HCT116 (cell line): ENCODE data around the gene TENM3. TPM values are rescaled to one million over a fixed set of nuclear protein-coding genes. Genes with fewer than 3 reads are reported as not detected.

Experiments
- ATAC-seq: fragments of 200-7000 bp; cut with Tn5 transposase; 2 replicates; pipeline ENCODE4 v1.9.1; 2020; ENCODE audit warnings: mild to moderate bottlenecking, moderate library complexity
- BruUV-seq: library from RNA; stranded (reverse); fragments of 400-500 nt; replicated peaks from 2 replicates; lab custom pipeline; 2021; lab: Mats Ljungman, UMichigan
- CTCF ChIA-PET: fragments of 300-600 bp; sonication (Branson Sonifier 250); formaldehyde crosslinking; loops from one replicate; lab custom pipeline; 2021; ENCODE audit warnings: antibody characterized with exemption; lab: Charles Lee
- POLR2A ChIA-PET: fragments of 300-600, 350-600 bp; sonication (Branson Sonifier 250); formaldehyde crosslinking; loops from one replicate; lab custom pipeline; 2021; ENCODE audit warnings: antibody characterized with exemption; lab: Charles Lee
- RAD21 ChIA-PET, 2 experiments: fragments of 300-600 bp; sonication (Branson Sonifier 250); formaldehyde crosslinking; loops; one replicate each; lab custom pipeline; 2023; ENCODE audit warnings: low total read pairs in 2 of 2; ENCODE audit not compliant: uncharacterized antibody in 2 of 2, unreplicated experiment in 2 of 2, low non-redundant PET in 1 of 2; lab: Charles Lee
- DNase-seq: peaks from one replicate; pipeline ENCODE4 v3.0.0-alpha.2; 2010; ENCODE audit warnings: low read depth, low spot score
- H2AFZ ChIP-seq: fragments of 200-600 bp; shearing (Covaris generic), sonication (generic); 2 replicates; pipeline ENCODE4 v1.6.1; 2017; ENCODE audit warnings: low read depth, mixed run types, mixed read lengths, antibody characterized with exemption, low read length; ENCODE audit not compliant: poor library complexity, severe bottlenecking
- H3K27ac ChIP-seq: 2 replicates; pipeline ENCODE4 v1.5.1; 2012; ENCODE audit warnings: low read depth, low read length
- H3K27me3 ChIP-seq: fragments of 200-600 bp; sonication (generic); 2 replicates; pipeline ENCODE4 v1.6.1; 2016; ENCODE audit warnings: mixed run types, low read length, mixed read lengths; ENCODE audit not compliant: insufficient read depth
- H3K36me3 ChIP-seq, 2 experiments: fragments of 200-500 bp in 1 of 2; fragments of 200-600 bp in 1 of 2; sonication (Bioruptor generic) in 1 of 2; sonication (generic) in 1 of 2; 2 replicates each; pipeline versions ENCODE4 v1.5.1 to v1.6.1; 2014 to 2016; ENCODE audit warnings: low read length in 2 of 2, inconsistent platforms in 1 of 2, mixed read lengths in 1 of 2, mixed run types in 1 of 2; ENCODE audit not compliant: insufficient read depth in 2 of 2, control insufficient read depth in 1 of 2
- H3K4me1 ChIP-seq, 2 experiments: fragments of 200-600 bp in 1 of 2; sonication (generic) in 1 of 2; 2 replicates each; pipeline versions ENCODE4 v1.5.1 to v1.6.1; 2012 to 2017; ENCODE audit warnings: low read length in 2 of 2, inconsistent platforms in 1 of 2, mild to moderate bottlenecking in 1 of 2, mixed read lengths in 1 of 2, mixed run types in 1 of 2, moderate library complexity in 1 of 2; ENCODE audit not compliant: insufficient read depth in 2 of 2, control insufficient read depth in 1 of 2
- H3K4me2 ChIP-seq: fragments of 200-600 bp; sonication (generic); 2 replicates; pipeline ENCODE4 v1.6.1; 2017; ENCODE audit warnings: mixed run types, low read length, mixed read lengths
- H3K4me3 ChIP-seq, 2 experiments: fragments of 200-600 bp in 1 of 2; sonication (generic) in 1 of 2; replicated peaks in 1 of 2; 2 replicates each; pipeline ENCODE4 v1.5.1; 2011 to 2016; ENCODE audit warnings: low read length in 2 of 2, control low read depth in 1 of 2, low read depth in 1 of 2, mild to moderate bottlenecking in 1 of 2, mixed read lengths in 1 of 2, mixed run types in 1 of 2
- H3K79me2 ChIP-seq: fragments of 200-600 bp; sonication (generic); 2 replicates; pipeline ENCODE4 v1.6.1; 2017; ENCODE audit warnings: mild to moderate bottlenecking, mixed run types, low read length, moderate library complexity, mixed read lengths; ENCODE audit not compliant: insufficient read depth
- H3K9ac ChIP-seq: fragments of 200-600 bp; sonication (generic); 2 replicates; pipeline ENCODE4 v1.6.1; 2016; ENCODE audit warnings: low read length, mixed read lengths
- H3K9me2 ChIP-seq: fragments of 200-600 bp; sonication (generic), shearing (Covaris generic); 2 replicates; pipeline ENCODE4 v1.6.1; 2017; ENCODE audit warnings: mixed run types, mild to moderate bottlenecking, moderate library complexity; ENCODE audit not compliant: insufficient read depth
- H3K9me3 ChIP-seq, 2 experiments: fragments of 200-500 bp in 1 of 2; fragments of 200-600 bp in 1 of 2; sonication (Bioruptor generic) in 1 of 2; sonication (generic) in 1 of 2; 2 replicates each; pipeline ENCODE4 v1.6.1; 2014 to 2017; ENCODE audit warnings: low read length in 2 of 2, mixed read lengths in 2 of 2, inconsistent platforms in 1 of 2, low read depth in 1 of 2, mild to moderate bottlenecking in 1 of 2, mixed run types in 1 of 2, moderate library complexity in 1 of 2; ENCODE audit not compliant: control insufficient read depth in 1 of 2, insufficient read depth in 1 of 2
- H4K20me1 ChIP-seq: fragments of 200-600 bp; sonication (generic), shearing (Covaris generic); 2 replicates; pipeline ENCODE4 v1.6.1; 2017; ENCODE audit warnings: mixed run types, mild to moderate bottlenecking, moderate library complexity; ENCODE audit not compliant: insufficient read depth
- CBX3 ChIP-seq: IDR thresholded peaks from 2 replicates; pipeline ENCODE4 v1.6.1; 2012; ENCODE audit warnings: low read depth
- CEBPB ChIP-seq: IDR thresholded peaks from 2 replicates; pipeline ENCODE4 v1.6.1; 2012; ENCODE audit warnings: low read depth
- EGR1 ChIP-seq: IDR thresholded peaks from 2 replicates; pipeline ENCODE4 v1.6.1; 2012; ENCODE audit warnings: low read depth
- ELF1 ChIP-seq: IDR thresholded peaks from 2 replicates; pipeline ENCODE4 v1.6.1; 2012; ENCODE audit warnings: low read depth, borderline replicate concordance
- POLR2AphosphoS5 ChIP-seq: IDR thresholded peaks from 2 replicates; pipeline ENCODE4 v1.6.1; 2011; ENCODE audit warnings: mild to moderate bottlenecking, low read depth, low read length, moderate library complexity
- RAD21 ChIP-seq: IDR thresholded peaks from 2 replicates; pipeline ENCODE4 v1.6.1; 2012; ENCODE audit warnings: low read depth, mild to moderate bottlenecking
- SP1 ChIP-seq: IDR thresholded peaks from 2 replicates; pipeline ENCODE4 v1.6.1; 2012; ENCODE audit warnings: low read depth
- SRF ChIP-seq: IDR thresholded peaks from 2 replicates; pipeline ENCODE4 v1.6.1; 2012; ENCODE audit warnings: low read depth
- TCF7L2 ChIP-seq: IDR thresholded peaks from 2 replicates; pipeline ENCODE4 v1.7.0; 2011; ENCODE audit warnings: borderline replicate concordance, inconsistent platforms; ENCODE audit not compliant: insufficient read depth, insufficient read length; ENCODE audit errors: extremely low read depth
- YY1 ChIP-seq: IDR thresholded peaks from 2 replicates; pipeline ENCODE4 v1.6.1; 2011; ENCODE audit warnings: low read length, low read depth, moderate library complexity, mild to moderate bottlenecking; ENCODE audit not compliant: insufficient replicate concordance; ENCODE audit errors: extremely low read depth
- ZNF274 ChIP-seq: fragments of 200-500 bp; sonication (Bioruptor generic); IDR thresholded peaks from 2 replicates; pipeline ENCODE4 v1.6.1; 2014; ENCODE audit warnings: mild to moderate bottlenecking, low read depth, low read length, inconsistent platforms
- intact Hi-C: fragments of 100-400 bp; cut with micrococcal nuclease; formaldehyde crosslinking; loops from 2 replicates; pipeline ENCODE4 v1.10.0; 2022
- total RNA-seq: library from RNA; stranded (reverse); gene quantifications from one replicate; pipeline ENCODE4 v1.2.1, GENCODE V29; 2021; ENCODE audit not compliant: unreplicated experiment
- TF ChIP-seq, protein P1 (sequence below): IDR thresholded peaks from 2 replicates; pipeline ENCODE4 v1.6.1; 2012; ENCODE audit warnings: low read depth
- TF ChIP-seq, protein P2 (sequence below): IDR thresholded peaks from 2 replicates; pipeline ENCODE4 v1.6.1; 2012
- TF ChIP-seq, protein P3 (sequence below), 3 experiments: fragments of 200-600 bp in 1 of 3; sonication (generic) in 1 of 3; IDR thresholded peaks in 2 of 3; conservative IDR thresholded peaks in 1 of 3; 2 replicates each; pipeline ENCODE4 v1.5.1; 2012 to 2017; ENCODE audit warnings: low read depth in 2 of 3, low read length in 2 of 3, antibody characterized with exemption in 1 of 3, borderline replicate concordance in 1 of 3, control low read depth in 1 of 3, mild to moderate bottlenecking in 1 of 3, mixed read lengths in 1 of 3, mixed run types in 1 of 3, moderate library complexity in 1 of 3; ENCODE audit not compliant: insufficient read depth in 1 of 3
- TF ChIP-seq, protein P4 (sequence below): IDR thresholded peaks from 2 replicates; pipeline ENCODE4 v1.6.1; 2011; ENCODE audit warnings: mild to moderate bottlenecking, low read length, moderate library complexity; ENCODE audit not compliant: insufficient replicate concordance; ENCODE audit errors: extremely low read depth
- TF ChIP-seq, protein P5 (sequence below): IDR thresholded peaks from 2 replicates; pipeline ENCODE4 v1.6.1; 2012

TENM3 gene
- total RNA-seq, 1 experiment from 2014 or later, result 0.54 TPM

DNA sequence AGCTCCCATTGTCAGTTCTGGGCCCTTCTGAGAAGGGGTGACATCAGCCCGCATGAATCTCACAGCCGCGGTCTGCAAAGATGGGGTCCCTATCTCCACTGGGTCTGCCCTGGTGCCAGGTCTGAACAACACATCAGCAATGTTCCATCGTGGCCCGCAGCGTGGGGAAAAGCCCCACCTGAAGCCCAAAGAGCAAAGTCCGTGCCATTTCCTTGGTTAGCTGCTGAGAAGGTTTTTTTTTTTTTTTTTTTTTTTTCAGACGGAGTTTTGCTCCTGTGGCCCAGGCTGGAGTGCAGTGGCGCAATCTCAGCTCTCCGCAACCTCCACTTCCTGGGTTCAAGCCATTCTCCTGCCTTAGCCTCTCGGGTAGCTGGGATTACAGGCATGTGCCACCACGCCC is 594.6 kb downstream of the TENM3 start (continued):
- TF ChIP-seq, protein P1, sequence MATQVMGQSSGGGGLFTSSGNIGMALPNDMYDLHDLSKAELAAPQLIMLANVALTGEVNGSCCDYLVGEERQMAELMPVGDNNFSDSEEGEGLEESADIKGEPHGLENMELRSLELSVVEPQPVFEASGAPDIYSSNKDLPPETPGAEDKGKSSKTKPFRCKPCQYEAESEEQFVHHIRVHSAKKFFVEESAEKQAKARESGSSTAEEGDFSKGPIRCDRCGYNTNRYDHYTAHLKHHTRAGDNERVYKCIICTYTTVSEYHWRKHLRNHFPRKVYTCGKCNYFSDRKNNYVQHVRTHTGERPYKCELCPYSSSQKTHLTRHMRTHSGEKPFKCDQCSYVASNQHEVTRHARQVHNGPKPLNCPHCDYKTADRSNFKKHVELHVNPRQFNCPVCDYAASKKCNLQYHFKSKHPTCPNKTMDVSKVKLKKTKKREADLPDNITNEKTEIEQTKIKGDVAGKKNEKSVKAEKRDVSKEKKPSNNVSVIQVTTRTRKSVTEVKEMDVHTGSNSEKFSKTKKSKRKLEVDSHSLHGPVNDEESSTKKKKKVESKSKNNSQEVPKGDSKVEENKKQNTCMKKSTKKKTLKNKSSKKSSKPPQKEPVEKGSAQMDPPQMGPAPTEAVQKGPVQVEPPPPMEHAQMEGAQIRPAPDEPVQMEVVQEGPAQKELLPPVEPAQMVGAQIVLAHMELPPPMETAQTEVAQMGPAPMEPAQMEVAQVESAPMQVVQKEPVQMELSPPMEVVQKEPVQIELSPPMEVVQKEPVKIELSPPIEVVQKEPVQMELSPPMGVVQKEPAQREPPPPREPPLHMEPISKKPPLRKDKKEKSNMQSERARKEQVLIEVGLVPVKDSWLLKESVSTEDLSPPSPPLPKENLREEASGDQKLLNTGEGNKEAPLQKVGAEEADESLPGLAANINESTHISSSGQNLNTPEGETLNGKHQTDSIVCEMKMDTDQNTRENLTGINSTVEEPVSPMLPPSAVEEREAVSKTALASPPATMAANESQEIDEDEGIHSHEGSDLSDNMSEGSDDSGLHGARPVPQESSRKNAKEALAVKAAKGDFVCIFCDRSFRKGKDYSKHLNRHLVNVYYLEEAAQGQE, result no peak

DNA sequence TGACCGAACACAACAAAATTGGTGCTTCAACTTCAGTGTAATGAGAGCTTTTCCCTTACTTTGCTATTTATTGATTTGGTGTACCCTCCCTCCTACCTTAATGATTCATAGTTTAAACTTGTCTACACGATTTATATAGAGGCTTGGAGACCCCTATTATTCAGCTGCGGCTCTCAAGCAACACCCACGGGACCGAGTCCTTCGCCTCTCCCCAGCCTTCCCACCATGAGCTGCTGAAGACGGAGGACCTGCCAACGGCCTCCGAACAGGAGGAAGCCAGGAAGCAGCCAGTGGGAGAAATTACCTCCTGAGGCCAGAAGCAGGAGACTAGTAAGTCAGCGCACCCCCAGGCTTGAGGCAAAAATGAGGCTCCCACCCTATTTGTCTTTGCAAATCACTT is 595.3 kb downstream of the TENM3 start:
- CTCF ChIA-PET, result no interaction called here
- Histone ChIP-seq H3K27me3 (no peaks in the 10 kb centered on the region), H3K79me2 (no peaks in the 10 kb centered on the region), H4K20me1 (no peaks in the 10 kb centered on the region), H3K9ac (no peak overlapping the region), H3K9me2 (no peaks in the 10 kb centered on the region), H3K4me2 (no peak overlapping the region), H3K9me3 (no peaks in the 10 kb centered on the region), H3K4me3 (no peak overlapping the region), H3K4me1 (no peaks in the 10 kb centered on the region), H3K36me3 (no peaks in the 10 kb centered on the region), H3K27ac (no peak overlapping the region), H2AFZ (no peak overlapping the region)
- intact Hi-C loops, result no loop called here
- DNase-seq (no peak), ATAC-seq (no peak)
- RAD21 ChIA-PET, result no interaction called here
- POLR2A ChIA-PET, result no interaction called here
- TF ChIP-seq SRF (no peak), TCF7L2 (no peak), SP1 (no peak), CEBPB (no peak), ZNF274 (no peak), EGR1 (no peak), RAD21 (no peak), YY1 (no peak), POLR2AphosphoS5 (no peak), ELF1 (no peak), CBX3 (no peak)
- TF ChIP-seq, protein P2, sequence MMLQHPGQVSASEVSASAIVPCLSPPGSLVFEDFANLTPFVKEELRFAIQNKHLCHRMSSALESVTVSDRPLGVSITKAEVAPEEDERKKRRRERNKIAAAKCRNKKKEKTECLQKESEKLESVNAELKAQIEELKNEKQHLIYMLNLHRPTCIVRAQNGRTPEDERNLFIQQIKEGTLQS, result no peak
- TF ChIP-seq, protein P3, sequence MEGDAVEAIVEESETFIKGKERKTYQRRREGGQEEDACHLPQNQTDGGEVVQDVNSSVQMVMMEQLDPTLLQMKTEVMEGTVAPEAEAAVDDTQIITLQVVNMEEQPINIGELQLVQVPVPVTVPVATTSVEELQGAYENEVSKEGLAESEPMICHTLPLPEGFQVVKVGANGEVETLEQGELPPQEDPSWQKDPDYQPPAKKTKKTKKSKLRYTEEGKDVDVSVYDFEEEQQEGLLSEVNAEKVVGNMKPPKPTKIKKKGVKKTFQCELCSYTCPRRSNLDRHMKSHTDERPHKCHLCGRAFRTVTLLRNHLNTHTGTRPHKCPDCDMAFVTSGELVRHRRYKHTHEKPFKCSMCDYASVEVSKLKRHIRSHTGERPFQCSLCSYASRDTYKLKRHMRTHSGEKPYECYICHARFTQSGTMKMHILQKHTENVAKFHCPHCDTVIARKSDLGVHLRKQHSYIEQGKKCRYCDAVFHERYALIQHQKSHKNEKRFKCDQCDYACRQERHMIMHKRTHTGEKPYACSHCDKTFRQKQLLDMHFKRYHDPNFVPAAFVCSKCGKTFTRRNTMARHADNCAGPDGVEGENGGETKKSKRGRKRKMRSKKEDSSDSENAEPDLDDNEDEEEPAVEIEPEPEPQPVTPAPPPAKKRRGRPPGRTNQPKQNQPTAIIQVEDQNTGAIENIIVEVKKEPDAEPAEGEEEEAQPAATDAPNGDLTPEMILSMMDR (IDR thresholded peaks at IDR 0.05 in 2 of 3, conservative IDR thresholded peaks at IDR 0.05 in 1 of 3; ENCODE audit: borderline replicate concordance in 1 of 3, insufficient read depth in 1 of 3, low read depth in 2 of 3, low read length in 2 of 3), result no peak
- TF ChIP-seq, protein P4, sequence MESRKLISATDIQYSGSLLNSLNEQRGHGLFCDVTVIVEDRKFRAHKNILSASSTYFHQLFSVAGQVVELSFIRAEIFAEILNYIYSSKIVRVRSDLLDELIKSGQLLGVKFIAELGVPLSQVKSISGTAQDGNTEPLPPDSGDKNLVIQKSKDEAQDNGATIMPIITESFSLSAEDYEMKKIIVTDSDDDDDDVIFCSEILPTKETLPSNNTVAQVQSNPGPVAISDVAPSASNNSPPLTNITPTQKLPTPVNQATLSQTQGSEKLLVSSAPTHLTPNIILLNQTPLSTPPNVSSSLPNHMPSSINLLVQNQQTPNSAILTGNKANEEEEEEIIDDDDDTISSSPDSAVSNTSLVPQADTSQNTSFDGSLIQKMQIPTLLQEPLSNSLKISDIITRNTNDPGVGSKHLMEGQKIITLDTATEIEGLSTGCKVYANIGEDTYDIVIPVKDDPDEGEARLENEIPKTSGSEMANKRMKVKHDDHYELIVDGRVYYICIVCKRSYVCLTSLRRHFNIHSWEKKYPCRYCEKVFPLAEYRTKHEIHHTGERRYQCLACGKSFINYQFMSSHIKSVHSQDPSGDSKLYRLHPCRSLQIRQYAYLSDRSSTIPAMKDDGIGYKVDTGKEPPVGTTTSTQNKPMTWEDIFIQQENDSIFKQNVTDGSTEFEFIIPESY, result no peak
- TF ChIP-seq, protein P5, sequence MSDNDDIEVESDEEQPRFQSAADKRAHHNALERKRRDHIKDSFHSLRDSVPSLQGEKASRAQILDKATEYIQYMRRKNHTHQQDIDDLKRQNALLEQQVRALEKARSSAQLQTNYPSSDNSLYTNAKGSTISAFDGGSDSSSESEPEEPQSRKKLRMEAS, result no peak
- no TSS peak for BruUV-seq
